ENCODE data around the gene GRIK1. TPM values are rescaled to one million over a fixed set of nuclear protein-coding genes. Genes with fewer than 3 reads are reported as not detected.

GRIK1 gene
- total RNA-seq, 1 donor from 2014 or later: 4.1 TPM

DNA sequence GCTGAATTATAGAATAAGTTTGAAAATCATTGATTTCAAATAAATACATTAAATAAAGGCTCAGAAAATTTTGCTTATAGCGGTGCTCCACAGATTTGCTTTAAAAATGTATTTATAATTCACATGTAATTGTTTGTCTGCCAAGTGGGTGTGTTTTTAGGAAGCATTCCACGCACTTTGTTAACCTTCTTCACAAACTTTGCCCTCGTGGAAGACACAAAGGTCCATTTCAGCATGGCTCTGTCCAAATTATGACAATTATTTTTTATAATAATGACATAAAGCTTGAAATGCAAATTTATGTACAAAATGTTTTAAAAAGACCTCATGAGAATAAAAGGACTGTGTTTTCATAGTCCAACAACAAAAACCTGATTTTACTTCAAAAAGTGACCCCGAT is 146.1 kb downstream of the GRIK1 start:
- FAIRE-seq: no peak

DNA sequence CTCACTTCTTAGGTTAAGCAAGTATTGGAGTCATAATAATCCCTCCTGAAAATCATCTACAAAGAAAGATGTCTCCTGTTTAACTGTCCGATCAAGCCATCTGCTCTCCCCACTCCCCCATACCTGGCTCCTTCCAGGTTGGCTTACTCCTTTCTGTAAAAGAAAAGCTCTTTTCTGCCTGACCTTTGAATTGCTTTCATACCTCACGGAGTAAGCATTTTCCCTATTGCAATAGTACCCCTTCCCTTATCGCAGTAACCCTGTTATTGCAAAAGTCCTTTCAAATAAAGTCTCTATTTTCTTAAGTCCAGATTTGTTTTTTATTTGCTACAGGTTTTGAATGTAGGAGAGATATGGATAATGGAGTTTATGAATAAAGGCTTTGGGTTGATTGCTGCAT is 150.4 kb downstream of the GRIK1 start:
- no peak for FAIRE-seq

More for the DNA sequence above, 146.1 kb downstream of the GRIK1 start:
- DNase-seq (ENCODE audit: low spot score in 2 of 2): no peak

DNA sequence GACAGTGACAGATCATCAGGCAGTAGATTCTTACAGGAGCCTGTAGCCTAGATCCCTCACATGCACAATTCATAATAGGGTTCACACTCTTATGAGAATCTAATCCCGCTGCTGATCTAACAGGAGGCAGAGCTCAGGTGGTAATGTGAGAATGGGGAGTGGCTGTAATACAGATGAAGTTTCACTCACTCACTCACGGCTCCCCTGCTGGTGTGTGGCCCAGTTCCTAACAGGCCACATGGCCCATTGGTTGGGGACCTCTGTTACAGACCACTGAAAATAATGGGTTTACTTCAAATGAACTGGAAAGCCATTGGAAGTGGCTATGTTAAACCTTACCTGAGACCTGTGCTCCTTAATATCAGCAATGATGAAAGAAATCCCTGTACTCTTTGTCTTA is 151.0 kb downstream of the GRIK1 start:
- FAIRE-seq (no peak), DNase-seq (ENCODE audit: low spot score in 2 of 2) (no peak)

More for the DNA sequence above, 150.4 kb downstream of the GRIK1 start:
- DNase-seq (ENCODE audit: low spot score in 2 of 2): no peak

DNA sequence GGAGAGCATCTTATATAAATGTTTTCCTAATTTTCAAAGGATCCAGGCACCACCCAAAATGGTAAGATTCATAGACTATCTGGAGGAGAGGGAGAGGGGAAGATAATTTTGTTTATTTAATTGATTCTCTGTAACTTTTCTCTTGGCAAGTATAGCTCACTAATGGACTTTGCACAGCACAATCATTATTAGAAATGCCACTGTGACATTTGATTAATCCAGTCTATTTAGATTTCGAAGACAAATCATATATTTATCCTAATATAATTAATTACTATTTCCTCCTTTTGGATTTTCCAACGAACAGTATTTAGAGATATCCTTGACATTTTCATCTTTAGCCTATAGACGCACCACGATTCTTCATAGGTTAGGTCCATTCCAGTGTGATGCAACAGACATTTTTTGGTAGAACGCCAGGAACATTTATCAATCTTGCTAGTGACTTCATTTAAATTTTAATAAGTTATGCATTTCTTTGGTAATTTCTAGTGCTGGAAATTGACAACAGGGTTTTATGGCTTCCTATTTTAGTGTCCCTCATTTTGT is 152.4 kb downstream of the GRIK1 start:
- no peak for FAIRE-seq
- no peak for DNase-seq (ENCODE audit: low spot score in 2 of 2)

DNA sequence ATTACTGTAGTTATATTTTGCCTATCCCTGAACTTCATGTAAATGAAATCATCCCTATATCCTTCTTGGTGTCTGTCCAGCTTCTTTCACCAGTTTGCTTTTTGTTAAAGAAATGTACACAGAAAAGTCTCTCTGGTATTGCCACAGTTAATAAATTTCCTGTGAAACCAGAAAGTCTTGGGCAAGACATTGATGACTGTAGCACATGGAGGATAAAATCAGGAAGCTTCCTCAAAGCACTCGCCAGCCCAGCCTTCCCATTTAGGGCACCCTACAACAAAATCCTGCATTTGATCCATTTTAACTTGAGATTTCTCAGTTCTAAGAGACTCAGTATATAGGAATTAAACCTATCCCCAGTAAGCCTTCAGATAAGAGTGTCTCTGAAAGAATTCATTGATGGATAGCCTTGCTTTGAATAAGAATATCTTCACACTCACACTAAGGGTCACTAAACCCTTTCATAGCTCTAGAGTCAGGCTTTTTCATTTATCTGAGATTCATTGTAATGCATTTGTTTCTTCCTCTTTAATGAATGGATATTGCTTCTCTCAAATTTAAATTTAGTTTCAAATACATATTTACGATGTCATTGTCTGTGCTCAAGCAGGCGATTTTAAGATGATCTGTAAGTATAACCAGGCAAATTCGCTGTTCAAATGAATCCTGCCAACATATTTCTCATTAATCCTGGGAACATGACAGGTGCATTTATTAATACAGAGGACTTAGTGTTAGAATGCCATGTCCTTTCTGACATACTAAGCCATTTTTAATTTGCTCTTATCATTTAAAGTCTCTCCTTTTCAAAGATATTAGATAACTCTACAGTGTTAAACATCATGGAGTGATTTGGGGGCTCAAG is 153.1 kb downstream of the GRIK1 start:
- DNase-seq (ENCODE audit: low spot score in 2 of 2): no peak
- FAIRE-seq: no peak

DNA sequence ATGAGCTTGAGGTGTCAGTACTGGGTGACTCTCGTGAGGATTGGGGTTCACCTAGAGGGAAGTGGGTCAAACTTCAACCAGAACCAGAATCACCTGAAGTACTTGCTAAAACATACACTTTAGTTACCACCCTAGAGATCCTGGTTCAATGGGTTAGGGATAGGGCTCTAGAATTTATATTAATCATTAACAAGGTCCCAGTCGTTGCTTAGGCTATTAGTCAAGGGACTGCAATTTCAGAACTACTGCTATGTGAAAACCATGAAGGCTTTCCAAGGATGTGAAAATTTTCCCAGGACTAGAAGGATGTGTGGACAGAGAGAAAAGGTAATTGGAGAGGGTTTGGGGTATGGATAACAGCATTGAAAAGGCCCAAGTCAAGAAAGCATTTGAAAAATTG is 162.6 kb downstream of the GRIK1 start:
- DNase-seq (ENCODE audit: low spot score in 2 of 2) (no peak), FAIRE-seq (no peak)

DNA sequence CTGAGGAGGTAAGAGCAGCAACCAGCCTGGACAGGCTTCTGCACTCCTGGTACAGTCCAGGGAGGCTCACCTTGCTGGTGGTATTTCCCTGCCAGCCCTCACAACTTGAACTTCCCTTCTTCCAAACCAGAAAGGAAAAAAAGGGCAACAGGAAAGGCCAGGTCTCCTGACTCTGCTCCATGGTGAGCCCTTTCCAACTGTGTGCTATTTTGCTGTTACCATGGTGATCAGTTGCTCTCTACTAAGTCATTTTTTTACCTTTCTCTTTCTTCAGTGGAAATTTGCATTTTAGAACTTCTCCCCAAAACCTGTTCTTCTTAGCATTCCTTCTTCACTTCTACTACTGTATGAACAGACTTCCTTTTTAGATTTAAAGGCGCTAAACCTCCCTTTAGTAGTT is 164.3 kb downstream of the GRIK1 start:
- FAIRE-seq: no peak
- DNase-seq (ENCODE audit: low spot score in 2 of 2): no peak

DNA sequence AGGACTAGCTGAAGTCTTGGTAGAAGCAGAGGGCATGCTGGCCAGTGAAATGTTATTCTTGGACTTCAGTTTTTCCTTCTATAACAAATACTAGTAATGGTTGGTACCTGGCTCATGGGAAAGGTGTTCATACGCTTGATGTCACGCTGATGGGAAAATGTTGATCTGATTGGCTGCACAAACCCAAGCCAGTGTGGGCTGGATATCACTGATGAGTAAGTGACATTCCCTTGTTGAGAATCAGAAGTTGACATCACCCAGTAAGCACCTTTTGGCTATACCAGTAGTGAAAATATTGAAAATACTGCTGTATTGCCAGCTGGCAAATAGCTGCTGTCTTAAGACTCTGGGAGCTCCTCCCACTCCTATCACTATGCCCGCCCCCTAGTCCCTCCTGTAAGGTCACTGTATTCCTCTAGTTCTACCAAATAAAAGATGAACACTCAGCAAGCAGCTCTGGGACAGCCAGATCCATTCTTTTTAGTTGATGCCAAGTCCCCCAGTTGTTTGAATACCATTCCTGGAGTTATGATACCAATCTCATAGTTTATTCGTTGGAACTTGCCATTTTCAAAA is 168.2 kb downstream of the GRIK1 start:
- no peak for FAIRE-seq

DNA sequence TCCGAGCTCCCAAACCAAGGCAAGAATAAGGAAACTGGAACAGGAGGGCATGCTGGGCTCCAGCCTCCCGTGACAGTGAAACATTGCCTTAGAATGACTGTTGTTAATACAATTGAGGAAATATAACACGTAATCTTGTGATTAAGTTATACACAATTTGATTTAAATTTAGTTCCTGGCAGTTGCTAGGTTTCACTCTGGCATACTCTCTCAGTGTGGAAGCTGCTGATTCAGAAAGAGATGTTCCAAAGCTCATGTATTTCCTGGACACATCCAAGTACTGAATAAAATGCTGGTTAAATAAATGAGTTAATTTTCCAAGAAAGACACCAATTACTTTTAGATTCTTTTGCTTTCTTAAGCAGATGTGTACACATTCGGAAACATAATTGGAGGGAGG is 176.1 kb downstream of the GRIK1 start:
- no peak for DNase-seq (ENCODE audit: low spot score in 2 of 2)
- no peak for FAIRE-seq

More for the DNA sequence above, 168.2 kb downstream of the GRIK1 start:
- no peak for DNase-seq (ENCODE audit: low spot score in 2 of 2)

DNA sequence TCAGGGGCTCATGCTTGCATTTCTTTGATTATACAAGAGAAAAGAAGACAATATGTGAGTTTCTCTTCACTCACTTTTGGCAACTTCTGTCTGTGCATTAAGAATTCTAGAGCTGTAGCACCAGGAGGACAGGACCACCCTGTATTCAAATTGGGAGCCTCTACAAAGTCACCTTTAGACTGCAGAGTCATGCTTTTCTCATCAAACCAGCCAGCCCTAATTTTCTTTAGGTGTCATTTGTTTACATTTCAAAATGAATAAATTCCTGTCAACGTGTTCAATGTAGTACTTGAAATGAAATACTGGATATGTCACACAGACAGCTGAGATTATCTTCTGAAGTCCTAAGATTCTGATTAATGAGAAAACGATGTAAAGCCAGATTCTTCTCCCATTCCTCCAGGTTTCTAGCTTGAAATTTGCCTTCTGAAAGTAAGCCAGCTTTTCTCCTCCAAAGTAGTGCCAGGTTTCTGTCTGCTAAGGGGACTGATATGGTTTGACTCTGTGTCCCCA is 177.2 kb downstream of the GRIK1 start:
- FAIRE-seq: no peak
- DNase-seq (ENCODE audit: low spot score in 2 of 2): no peak

DNA sequence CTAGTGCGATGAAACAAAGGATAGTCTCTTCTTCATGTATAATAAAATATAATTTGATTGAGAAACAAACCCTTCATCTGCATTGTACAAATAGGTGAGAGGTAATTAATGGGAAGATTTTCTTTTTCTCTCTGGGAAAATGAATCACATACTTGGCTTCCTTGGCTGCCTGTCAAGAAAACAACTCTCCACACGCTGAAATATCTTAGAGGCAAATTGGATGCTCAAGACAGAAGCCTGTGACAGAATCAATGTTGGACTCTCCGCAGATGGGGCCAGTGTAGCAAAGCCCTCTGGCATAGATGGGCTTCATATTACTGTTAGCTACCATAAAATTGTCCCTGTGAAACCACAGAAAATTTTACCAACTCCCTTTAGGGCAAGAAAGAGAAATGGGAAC is 186.6 kb downstream of the GRIK1 start:
- no peak for FAIRE-seq
- DNase-seq (ENCODE audit: low spot score in 2 of 2): no peak

DNA sequence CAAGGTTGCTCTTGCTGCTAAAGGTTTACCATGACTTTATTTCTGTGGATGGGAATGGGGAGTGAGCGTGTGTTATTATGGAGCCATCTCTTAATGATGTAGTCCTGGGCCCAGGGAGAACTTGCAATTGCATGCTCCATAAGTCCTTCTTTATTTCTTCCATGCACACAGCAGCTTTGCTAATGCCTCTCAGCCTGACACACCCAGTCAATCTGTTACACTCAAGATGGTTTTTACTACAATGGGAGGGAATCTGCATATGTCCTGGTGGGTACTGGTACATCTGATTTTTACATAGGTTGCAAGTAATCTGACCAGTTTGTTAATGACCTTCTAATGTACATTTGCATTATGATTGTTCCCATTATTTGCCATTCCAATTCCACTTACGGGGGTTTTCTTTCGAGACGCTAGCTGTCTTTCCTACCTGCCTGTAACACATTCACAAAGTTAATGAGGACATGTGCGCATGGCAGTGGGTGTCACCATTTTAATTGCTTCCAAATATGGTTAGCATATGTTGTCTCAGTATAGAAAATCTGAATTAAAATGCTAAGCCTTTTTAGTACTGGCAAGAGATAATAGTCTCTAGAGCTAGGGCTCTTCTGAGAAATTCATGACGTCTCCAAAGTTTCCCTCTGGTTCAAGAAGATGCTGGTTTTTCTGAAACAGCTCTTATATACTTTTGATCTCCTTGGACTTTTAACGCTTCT is 188.2 kb downstream of the GRIK1 start:
- DNase-seq (ENCODE audit: low spot score in 2 of 2) (no peak), FAIRE-seq (no peak)

DNA sequence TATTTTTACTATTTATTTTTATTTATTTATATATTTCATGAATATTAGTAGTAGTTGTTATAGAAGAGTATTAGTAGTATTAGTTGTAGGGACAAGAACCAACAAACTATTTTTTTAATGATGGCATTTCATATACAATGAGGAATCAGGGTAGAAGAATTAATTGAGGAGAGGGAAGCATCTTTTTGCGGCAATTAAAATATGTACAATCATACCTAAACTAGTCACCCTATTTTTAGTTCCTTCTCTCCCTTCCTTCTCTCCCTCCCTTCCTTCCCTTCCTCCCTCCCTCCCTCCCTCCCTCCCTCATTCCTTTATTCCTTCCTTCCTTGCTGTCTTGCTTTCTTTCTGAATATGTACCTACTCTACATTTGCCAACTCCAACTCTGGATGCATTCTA is 189.8 kb downstream of the GRIK1 start:
- FAIRE-seq: no peak

DNA sequence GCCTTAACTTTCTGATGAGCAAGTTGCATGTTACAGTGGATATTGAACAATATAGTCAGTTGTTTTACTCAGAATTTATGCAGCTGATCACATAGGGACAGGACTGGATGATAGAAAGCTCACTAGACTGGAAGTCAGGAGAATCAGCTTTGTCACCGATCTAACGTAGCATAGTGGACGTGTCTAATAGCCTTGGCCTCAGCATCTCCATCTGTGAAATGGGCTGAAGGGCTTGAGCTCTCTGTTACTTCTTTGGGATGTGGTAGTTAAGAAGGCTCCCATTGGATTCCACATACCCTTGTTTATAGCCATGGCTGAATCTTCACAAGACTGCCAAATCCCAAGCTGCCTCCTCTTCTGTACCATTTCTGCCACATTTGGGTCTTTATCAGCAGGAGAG is 190.6 kb downstream of the GRIK1 start:
- no peak for FAIRE-seq
- no peak for DNase-seq (ENCODE audit: low spot score in 2 of 2)

More for the DNA sequence above, 189.8 kb downstream of the GRIK1 start:
- DNase-seq (ENCODE audit: low spot score in 2 of 2): no peak

DNA sequence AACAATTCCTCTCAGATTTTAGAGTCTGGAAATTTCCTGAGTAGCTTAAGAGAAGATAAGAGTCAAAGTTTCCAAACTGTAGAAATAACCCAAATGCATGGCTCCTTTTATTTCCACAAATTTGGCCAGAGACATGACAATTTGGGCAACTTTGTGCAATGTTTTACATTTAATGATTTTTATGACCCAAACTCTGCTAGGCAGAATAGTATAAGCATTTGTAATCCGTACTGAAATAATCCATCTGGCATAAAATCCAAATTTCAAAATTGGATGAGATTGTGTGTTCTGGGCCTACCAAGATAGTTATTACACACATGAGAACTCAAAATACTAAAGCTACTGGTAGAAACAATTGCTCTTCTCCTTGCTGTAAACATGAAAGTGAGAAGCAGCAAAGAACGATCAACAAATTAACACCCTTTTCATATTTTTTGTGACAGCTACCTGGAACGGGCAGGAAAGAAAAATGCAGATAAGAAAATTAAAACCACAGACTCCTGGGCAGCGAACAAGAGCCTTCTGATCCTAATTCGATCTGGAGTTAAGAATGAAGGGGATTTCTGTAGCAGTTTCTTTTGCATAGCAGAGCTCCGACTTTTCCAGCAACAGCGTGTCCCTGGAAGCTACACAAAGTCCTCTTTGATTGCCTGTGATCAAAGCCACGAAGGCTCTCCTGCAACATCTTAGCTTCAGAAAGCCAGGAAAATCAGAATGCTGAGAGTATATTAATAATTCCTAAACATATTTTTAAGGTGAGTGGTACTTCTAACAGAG is 191.2 kb downstream of the GRIK1 start:
- no peak for FAIRE-seq
- DNase-seq (ENCODE audit: low spot score in 2 of 2): peak in 1 of 2 donors; percentile 15

DNA sequence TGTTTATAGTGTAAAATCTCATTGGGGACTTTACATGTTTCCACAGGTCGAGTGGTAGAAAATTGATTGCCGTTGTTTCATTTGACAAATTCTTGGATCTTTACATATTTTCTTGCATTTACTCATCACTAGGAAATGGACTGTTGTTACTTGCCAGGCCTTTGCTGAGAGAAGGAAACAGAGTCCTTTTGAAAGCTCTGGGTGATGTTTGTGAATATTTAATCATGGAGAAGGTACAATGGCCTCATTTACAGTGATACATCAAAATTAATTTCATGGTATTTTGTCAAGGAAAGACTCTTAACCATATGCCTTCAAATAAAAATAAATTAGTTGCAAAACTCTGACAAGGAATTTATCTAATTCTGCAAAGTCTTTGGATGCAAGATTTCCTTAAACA is 198.0 kb downstream of the GRIK1 start:
- no peak for DNase-seq (ENCODE audit: low spot score in 2 of 2)
- no peak for FAIRE-seq

DNA sequence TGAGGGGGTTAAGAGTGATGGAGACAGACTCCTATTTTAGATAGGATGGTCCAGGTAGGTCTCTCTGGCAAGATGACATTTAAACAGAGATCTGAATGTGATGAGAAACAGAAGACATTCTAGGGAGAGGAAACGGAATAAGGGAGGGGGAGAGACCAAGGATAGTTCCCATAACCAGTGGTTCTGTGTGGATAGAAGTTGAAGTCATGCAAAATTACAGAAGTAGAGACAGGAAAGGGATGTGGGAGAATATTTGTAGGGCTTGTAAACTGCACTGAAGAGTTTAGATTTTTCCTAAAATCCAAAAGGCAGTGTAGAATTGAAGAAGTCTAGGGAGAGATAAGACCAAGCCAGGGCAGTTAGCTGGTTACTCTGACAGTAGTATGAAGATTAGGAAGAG is 200.6 kb downstream of the GRIK1 start:
- FAIRE-seq (no peak), DNase-seq (ENCODE audit: low spot score in 2 of 2) (no peak)

DNA sequence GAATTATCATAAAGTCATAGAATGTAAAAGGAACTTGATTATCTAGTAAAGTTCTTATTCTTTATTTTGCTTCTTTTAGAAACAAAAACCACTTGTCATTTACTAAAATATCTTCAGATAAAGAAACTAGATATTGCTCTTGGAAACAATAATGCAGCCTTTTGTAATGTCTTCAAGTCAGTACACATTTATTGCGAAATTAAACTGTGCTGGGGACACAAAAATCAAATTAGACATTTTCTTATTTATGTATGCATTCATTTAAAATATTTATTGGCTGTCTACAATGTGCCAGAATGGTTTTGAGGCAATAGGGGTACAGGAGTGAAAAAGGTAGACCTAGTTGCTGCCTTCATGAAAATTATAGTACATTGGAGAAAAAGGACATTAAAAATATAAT is 201.1 kb downstream of the GRIK1 start:
- DNase-seq (ENCODE audit: low spot score in 2 of 2) (no peak), FAIRE-seq (no peak)

DNA sequence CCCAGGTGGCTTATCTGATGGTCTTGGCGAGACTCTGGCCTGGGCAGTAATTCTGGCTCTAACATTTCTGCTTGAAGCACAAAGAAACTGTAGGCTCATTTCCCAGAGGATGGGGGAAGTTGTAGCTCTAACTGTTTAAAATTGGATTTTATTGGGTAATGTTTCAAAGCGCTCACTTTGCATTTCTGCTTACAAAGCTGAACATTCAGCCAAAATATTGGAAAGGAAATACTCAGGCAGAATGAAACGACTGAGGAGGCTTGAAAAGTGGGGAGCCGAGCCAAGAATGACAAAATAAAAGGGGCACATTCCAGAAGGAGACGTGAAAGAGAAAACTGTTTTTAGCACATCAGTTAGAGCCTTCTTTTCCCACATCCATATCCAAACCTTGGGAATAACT is 202.6 kb downstream of the GRIK1 start:
- DNase-seq (ENCODE audit: low spot score in 2 of 2) (no peak), FAIRE-seq (no peak)

DNA sequence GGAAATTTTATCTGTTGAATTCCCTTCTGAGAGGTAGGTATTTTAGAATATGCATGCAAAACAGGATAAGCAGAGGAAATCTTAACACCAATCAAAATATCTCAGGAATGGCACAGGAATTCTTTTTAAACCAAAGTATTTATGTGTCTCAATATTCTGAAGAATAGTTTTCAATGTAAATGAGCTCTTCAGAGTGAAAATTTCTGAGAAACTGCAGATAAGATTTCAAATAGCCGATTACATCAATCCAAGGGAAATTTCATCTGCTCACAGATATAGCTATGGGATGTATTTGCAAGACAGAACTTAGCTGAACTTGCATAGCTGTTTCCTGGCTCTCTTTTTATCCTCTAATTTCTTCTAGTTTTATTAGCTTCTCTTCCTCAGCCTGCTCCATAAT is 209.5 kb downstream of the GRIK1 start:
- DNase-seq (ENCODE audit: low spot score in 2 of 2): no peak
- FAIRE-seq: no peak

Data from frontal cortex (tissue), 4 donors.